HepG2 (cell line): ENCODE measurements around the gene FOXA3. TPM values are rescaled to one million over a fixed set of nuclear protein-coding genes. Genes with fewer than 3 reads are reported as not detected.

Source experiments
- ZNF746 ChIP-seq: sonication (generic); formaldehyde crosslinking; IDR thresholded peaks from 2 replicates; pipeline ENCODE4 v1.8.0; 2022; ENCODE audit warnings: mild to moderate bottlenecking, missing genetic modification reagents
- polyA plus RNA-seq, 8 experiments: library from polyadenylated mRNA; depleted of rRNA in 3 of 8; stranded (reverse) in 7 of 8; unstranded in 1 of 8; fragments of >200 nt; fragmentation: Illumina TruSeq in 4 of 8; extraction: Trizol in 4 of 8; gene quantifications; 2 replicates each; pipeline versions ENCODE4 v1.2.1 to v1.2.3, GENCODE V29; 2011 to 2016; ENCODE audit warnings: low read depth in 4 of 8, missing spikeins in 1 of 8, mixed read lengths in 1 of 8; ENCODE audit not compliant: insufficient read depth in 1 of 8
- total RNA-seq, 5 experiments: library from RNA; depleted of rRNA; stranded (reverse); fragments of >200 nt; fragmentation: Illumina TruSeq; extraction: Trizol; gene quantifications; 2 replicates each; pipeline ENCODE4 v1.2.3, GENCODE V29; 2016; ENCODE audit warnings: low read depth in 1 of 5
- TF ChIP-seq, protein P1 (sequence below): sonication (generic); formaldehyde crosslinking; IDR thresholded peaks from 2 replicates; pipeline ENCODE4 v1.5.0; 2020; ENCODE audit warnings: mild to moderate bottlenecking, missing genetic modification reagents, borderline replicate concordance
- TF ChIP-seq, protein P2 (sequence below): sonication (generic); formaldehyde crosslinking; IDR thresholded peaks from 2 replicates; pipeline ENCODE4 v1.4.0; 2020; ENCODE audit warnings: mild to moderate bottlenecking, missing genetic modification reagents
- TF ChIP-seq, protein P3 (sequence below): sonication (generic); formaldehyde crosslinking; IDR thresholded peaks from 2 replicates; pipeline ENCODE4 v1.4.0; 2020; ENCODE audit warnings: missing genetic modification reagents

FOXA3 gene
- total and polyA plus RNA-seq, 2 of the 13 experiments (the other 11 are each of a cell fraction or from before 2014, with no cell fraction given): 29.8 to 47.6 TPM

DNA sequence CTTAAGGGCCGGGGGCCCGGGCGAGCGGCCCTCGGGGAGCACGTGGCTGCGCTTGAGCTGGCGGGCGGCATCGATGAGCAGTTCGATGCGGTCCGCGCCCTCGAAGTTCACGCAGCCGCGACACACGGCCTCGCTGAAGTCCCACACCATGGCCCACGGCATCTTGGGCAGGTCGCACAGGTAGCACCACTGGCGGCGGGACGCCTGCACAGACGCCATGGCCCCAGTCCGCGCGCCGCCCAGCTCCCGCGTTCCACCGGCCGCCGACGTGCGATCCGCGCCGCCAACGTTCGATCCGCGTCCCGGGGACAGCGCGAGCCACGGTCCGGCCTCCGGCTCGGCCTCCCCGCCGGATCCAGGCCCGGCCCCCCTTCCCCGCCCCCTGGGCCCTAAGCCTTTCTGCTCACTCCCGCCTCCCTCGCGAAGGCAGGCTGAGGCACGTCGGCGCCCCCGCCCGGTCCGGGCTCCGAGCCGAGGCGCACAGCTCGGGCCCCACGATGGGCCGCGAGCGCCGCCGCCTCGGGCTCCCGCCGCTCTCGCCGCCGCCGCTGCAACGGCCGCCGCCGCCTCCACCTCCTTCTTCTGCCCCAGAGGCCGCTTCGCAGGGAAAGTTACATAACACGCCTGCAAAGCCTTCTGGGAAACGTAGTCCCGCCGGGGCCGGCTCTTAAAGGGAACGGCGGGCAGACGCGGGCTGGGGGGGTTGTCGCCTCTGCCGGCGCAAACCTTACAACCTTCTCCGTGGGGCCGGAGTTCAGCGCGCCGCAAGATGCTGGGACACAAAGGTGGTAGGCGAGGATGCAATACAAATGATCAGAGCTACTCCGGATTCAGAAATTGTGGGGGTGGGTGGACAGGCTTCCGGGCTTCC, 21.7 kb downstream of the FOXA3 start, which contains the start of gene IRF2BP1 (continued):
- TF ChIP-seq, protein P1, sequence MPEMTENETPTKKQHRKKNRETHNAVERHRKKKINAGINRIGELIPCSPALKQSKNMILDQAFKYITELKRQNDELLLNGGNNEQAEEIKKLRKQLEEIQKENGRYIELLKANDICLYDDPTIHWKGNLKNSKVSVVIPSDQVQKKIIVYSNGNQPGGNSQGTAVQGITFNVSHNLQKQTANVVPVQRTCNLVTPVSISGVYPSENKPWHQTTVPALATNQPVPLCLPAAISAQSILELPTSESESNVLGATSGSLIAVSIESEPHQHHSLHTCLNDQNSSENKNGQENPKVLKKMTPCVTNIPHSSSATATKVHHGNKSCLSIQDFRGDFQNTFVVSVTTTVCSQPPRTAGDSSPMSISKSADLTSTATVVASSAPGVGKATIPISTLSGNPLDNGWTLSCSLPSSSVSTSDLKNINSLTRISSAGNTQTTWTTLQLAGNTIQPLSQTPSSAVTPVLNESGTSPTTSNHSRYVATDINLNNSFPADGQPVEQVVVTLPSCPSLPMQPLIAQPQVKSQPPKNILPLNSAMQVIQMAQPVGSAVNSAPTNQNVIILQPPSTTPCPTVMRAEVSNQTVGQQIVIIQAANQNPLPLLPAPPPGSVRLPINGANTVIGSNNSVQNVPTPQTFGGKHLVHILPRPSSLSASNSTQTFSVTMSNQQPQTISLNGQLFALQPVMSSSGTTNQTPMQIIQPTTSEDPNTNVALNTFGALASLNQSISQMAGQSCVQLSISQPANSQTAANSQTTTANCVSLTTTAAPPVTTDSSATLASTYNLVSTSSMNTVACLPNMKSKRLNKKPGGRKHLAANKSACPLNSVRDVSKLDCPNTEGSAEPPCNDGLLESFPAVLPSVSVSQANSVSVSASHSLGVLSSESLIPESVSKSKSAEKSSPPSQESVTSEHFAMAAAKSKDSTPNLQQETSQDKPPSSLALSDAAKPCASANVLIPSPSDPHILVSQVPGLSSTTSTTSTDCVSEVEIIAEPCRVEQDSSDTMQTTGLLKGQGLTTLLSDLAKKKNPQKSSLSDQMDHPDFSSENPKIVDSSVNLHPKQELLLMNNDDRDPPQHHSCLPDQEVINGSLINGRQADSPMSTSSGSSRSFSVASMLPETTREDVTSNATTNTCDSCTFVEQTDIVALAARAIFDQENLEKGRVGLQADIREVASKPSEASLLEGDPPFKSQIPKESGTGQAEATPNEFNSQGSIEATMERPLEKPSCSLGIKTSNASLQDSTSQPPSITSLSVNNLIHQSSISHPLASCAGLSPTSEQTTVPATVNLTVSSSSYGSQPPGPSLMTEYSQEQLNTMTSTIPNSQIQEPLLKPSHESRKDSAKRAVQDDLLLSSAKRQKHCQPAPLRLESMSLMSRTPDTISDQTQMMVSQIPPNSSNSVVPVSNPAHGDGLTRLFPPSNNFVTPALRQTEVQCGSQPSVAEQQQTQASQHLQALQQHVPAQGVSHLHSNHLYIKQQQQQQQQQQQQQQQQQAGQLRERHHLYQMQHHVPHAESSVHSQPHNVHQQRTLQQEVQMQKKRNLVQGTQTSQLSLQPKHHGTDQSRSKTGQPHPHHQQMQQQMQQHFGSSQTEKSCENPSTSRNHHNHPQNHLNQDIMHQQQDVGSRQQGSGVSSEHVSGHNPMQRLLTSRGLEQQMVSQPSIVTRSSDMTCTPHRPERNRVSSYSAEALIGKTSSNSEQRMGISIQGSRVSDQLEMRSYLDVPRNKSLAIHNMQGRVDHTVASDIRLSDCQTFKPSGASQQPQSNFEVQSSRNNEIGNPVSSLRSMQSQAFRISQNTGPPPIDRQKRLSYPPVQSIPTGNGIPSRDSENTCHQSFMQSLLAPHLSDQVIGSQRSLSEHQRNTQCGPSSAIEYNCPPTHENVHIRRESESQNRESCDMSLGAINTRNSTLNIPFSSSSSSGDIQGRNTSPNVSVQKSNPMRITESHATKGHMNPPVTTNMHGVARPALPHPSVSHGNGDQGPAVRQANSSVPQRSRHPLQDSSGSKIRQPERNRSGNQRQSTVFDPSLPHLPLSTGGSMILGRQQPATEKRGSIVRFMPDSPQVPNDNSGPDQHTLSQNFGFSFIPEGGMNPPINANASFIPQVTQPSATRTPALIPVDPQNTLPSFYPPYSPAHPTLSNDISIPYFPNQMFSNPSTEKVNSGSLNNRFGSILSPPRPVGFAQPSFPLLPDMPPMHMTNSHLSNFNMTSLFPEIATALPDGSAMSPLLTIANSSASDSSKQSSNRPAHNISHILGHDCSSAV: no peak
- TF ChIP-seq, protein P2, sequence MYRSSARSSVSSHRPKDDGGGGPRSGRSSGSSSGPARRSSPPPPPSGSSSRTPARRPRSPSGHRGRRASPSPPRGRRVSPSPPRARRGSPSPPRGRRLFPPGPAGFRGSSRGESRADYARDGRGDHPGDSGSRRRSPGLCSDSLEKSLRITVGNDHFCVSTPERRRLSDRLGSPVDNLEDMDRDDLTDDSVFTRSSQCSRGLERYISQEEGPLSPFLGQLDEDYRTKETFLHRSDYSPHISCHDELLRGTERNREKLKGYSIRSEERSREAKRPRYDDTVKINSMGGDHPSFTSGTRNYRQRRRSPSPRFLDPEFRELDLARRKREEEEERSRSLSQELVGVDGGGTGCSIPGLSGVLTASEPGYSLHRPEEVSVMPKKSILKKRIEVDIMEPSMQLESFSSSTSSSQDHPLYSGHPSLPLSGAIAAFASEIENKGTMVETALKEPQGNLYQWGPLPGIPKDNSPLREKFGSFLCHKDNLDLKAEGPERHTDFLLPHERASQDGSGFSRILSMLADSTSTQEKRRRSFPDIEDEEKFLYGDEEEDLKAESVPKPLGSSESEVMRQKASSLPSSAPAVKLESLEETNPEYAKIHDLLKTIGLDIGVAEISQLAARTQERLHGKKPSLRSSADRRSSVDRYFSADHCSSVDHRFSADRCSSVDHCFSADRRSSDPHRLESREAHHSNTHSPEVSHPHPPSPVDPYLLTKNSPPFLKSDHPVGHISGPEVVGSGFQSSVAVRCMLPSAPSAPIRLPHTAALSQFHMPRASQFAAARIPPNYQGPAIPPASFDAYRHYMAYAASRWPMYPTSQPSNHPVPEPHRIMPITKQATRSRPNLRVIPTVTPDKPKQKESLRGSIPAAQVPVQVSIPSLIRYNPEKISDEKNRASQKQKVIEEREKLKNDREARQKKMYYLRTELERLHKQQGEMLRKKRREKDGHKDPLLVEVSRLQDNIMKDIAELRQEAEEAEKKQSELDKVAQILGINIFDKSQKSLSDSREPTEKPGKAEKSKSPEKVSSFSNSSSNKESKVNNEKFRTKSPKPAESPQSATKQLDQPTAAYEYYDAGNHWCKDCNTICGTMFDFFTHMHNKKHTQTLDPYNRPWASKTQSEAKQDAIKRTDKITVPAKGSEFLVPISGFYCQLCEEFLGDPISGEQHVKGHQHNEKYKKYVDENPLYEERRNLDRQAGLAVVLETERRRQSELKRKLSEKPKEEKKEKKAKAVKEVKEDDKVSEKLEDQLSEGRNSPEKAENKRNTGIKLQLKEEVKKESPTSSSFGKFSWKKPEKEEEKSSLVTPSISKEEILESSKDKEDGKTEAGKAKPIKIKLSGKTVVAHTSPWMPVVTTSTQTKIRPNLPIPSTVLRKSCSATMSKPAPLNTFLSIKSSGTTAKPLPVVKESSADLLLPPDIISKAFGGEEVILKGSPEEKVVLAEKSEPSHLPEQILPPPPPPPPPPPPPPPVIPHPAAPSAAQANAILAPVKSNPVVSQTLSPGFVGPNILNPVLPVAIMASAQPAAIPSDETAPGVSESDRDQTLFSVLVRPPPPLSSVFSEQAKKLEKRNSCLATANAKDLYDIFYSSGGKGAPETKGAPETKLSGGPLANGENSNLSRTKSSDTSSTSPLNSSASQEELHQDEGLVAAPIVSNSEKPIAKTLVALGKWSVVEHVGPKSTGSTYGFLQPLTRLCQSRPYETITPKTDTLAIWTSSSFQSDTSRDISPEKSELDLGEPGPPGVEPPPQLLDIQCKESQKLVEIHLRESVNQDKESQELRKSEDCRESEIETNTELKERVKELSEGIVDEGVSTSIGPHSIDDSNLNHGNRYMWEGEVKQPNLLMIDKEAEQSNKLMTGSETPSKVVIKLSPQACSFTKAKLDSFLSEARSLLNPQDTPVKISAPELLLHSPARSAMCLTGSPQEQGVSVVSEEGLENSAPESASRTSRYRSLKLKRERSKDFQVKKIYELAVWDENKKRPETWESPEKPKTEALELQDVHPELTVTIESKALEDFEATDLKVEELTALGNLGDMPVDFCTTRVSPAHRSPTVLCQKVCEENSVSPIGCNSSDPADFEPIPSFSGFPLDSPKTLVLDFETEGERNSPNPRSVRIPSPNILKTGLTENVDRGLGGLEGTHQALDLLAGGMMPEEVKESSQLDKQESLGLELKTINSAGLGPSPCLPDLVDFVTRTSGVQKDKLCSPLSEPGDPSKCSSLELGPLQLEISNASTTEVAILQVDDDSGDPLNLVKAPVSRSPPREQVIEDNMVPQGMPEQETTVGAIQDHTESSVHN (CRISPR knock-in tag): no peak
- TF ChIP-seq, protein P3, sequence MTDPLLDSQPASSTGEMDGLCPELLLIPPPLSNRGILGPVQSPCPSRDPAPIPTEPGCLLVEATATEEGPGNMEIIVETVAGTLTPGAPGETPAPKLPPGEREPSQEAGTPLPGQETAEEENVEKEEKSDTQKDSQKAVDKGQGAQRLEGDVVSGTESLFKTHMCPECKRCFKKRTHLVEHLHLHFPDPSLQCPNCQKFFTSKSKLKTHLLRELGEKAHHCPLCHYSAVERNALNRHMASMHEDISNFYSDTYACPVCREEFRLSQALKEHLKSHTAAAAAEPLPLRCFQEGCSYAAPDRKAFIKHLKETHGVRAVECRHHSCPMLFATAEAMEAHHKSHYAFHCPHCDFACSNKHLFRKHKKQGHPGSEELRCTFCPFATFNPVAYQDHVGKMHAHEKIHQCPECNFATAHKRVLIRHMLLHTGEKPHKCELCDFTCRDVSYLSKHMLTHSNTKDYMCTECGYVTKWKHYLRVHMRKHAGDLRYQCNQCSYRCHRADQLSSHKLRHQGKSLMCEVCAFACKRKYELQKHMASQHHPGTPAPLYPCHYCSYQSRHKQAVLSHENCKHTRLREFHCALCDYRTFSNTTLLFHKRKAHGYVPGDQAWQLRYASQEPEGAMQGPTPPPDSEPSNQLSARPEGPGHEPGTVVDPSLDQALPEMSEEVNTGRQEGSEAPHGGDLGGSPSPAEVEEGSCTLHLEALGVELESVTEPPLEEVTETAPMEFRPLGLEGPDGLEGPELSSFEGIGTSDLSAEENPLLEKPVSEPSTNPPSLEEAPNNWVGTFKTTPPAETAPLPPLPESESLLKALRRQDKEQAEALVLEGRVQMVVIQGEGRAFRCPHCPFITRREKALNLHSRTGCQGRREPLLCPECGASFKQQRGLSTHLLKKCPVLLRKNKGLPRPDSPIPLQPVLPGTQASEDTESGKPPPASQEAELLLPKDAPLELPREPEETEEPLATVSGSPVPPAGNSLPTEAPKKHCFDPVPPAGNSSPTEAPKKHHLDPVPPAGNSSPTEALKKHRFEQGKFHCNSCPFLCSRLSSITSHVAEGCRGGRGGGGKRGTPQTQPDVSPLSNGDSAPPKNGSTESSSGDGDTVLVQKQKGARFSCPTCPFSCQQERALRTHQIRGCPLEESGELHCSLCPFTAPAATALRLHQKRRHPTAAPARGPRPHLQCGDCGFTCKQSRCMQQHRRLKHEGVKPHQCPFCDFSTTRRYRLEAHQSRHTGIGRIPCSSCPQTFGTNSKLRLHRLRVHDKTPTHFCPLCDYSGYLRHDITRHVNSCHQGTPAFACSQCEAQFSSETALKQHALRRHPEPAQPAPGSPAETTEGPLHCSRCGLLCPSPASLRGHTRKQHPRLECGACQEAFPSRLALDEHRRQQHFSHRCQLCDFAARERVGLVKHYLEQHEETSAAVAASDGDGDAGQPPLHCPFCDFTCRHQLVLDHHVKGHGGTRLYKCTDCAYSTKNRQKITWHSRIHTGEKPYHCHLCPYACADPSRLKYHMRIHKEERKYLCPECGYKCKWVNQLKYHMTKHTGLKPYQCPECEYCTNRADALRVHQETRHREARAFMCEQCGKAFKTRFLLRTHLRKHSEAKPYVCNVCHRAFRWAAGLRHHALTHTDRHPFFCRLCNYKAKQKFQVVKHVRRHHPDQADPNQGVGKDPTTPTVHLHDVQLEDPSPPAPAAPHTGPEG (CRISPR knock-in tag): no peak
- 0 out of 2 replicates have a peak, but pooled peaks have one; percentile 11 for TF ChIP-seq ZNF746
